ENCODE measurements around the gene GPR15.

The GPR15 gene

GRCh38 chr3:98551754-98552153 is 20.0 kb downstream of the GPR15 start:
- DNase-seq (ENCODE audit: extremely low read depth, low read depth), result no peak
- no peak for TF ChIP-seq CTCF (IDR thresholded peaks at IDR 0.05; ENCODE audit: low read depth, low read length)

GRCh38 chr3:98552232-98553020 is 20.6 kb downstream of the GPR15 start:
- no peak for DNase-seq (ENCODE audit: extremely low read depth, low read depth)
- no peak for TF ChIP-seq CTCF (IDR thresholded peaks at IDR 0.05; ENCODE audit: low read depth, low read length)

- no peak for TF ChIP-seq CTCF (IDR thresholded peaks at IDR 0.05; ENCODE audit: low read depth, low read length)
- no peak for DNase-seq (ENCODE audit: extremely low read depth, low read depth)
These were observed 21.3 kb downstream of the GPR15 start for GRCh38 chr3:98553021-98553563.

GRCh38 chr3:98553753-98554152 is 22.0 kb downstream of the GPR15 start:
- no peak for TF ChIP-seq CTCF (IDR thresholded peaks at IDR 0.05; ENCODE audit: low read depth, low read length)
- DNase-seq (ENCODE audit: extremely low read depth, low read depth), result no peak

- no peak for DNase-seq (ENCODE audit: extremely low read depth, low read depth)
- no peak for TF ChIP-seq CTCF (IDR thresholded peaks at IDR 0.05; ENCODE audit: low read depth, low read length)
These were observed 22.8 kb downstream of the GPR15 start for GRCh38 chr3:98554580-98554979.

GRCh38 chr3:98555025-98555379 is 23.2 kb downstream of the GPR15 start:
- DNase-seq (ENCODE audit: extremely low read depth, low read depth), result no peak
- no peak for TF ChIP-seq CTCF (IDR thresholded peaks at IDR 0.05; ENCODE audit: low read depth, low read length)
